Iris pigment epithelial cell (primary cell): Measurements from ENCODE around the gene RNU1-2.
"Not testable (repeated sequence)": the region's sequence is repeated elsewhere in the genome, so short reads cannot be mapped to it uniquely, and the experiment has no call there.

Experiments used
- DNase-seq: peaks from one replicate; pipeline ENCODE4 v3.0.0-alpha.2; 2011; ENCODE audit warnings: low read depth

Gene RNU1-2

DNA sequence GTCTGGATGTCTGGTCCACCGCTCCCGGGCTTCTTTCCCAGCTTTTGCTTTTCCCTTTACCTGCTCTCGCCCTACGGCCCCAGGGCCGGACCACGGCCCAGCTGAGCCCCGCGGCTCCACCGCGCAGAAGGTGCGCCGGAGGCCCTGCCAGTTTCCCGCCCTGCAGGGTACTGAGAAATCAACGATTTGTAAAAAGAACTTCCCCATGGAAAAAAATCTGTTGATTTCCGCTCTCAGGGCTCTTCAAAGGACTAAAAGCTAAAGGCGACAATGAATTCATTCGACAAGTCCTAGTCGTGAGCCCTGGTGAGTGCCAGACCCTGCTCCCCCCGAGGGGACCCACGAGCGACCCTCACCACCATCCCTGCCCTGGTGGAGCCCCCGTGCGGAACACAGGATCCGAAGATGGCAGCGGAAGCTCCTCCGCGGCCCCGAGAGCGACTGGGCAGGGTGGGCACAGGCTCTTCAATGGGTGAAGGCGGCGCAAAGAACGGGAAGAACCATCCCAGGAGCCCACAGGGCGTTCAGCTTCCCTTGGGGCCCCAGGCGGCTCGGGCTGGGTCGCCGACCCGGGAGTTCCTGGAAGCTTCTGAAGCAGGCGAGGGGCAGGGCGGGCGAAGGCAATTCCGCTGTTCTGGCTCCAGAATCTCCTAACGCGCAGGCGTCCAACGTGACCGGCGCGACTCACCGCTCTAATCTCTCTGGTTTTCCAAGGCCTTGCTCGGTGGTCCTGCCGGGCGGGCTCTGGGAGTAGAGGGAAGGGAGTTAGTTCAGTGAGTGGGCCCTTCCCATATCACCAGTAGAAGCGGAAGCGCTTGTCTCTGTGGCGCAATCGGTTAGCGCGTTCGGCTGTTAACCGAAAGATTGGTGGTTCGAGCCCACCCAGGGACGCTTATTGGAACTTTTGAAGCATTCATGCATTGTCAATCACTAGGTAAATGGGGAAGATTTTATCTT is 6.6 kb upstream of the RNU1-2 start:
- peak; percentile 72 for DNase-seq

DNA sequence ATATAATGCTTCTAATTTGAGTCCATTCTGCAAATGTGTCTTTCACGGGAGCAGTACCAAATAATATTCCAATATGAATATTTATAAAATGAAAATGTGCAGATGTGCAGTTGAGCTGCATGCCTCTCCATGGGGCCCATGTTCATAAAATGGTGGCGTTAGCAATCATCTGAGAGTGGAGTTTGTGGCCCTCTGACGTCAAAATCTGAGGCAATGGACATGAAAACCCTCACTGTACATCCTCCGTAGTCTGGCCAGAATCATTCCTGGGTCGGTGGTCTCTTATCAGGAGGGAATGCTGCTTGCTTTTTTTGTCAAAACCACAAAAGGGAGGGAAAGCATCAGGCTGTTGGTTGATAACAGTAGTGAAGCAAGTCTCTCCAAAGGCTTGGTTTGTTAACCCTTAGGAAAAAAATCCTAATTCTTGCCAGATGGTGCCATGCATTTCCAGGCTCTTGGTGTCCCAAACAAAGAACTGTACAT is 5.2 kb upstream of the RNU1-2 start:
- not testable (repeated sequence) for DNase-seq

DNA sequence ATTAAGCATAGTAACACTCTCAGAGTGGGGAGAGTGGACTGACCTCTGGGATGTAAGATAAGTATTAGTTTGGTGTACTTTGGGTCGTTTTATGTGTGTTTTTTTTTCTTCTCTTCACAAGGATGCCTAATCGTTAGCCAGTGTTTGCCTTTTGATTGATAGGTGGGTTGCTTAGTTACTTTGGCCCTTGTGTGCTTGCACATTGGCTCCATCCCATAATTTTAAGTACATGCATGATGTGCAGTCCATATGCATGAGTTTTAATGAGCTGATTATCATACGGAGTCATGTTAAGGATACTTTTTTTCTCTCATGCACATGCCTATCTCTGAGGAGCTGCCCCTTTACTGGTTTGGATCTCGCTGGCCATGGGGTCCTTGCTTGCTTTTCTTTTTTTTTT is 4.7 kb upstream of the RNU1-2 start:
- DNase-seq: not testable (repeated sequence)

DNA sequence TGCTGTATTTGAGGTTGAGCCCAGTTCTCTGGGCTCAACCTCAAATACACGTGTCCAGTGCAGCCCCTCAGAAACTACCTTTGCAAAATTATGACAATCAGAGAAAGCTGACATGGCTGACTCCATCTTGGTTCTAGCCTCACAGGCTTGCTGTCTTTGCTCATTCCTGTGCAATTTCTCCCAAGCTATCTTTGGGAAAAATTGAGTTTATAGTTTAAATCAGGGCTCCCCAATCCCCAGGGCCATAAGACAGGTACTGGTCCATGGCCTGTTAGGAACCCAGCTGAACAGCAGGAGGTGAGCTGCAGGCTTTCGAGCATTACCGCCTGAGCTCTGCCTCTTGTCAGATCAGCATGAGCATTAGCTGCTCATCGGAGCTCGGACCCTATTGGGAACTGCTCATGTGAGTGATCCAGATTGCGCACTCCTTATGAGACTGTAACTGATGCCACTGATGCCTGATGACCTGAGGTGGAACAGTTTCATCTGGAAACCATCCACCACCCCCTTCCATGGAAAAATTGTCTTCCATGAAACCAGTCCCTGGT is 2.7 kb upstream of the RNU1-2 start:
- DNase-seq: not testable (repeated sequence)

DNA sequence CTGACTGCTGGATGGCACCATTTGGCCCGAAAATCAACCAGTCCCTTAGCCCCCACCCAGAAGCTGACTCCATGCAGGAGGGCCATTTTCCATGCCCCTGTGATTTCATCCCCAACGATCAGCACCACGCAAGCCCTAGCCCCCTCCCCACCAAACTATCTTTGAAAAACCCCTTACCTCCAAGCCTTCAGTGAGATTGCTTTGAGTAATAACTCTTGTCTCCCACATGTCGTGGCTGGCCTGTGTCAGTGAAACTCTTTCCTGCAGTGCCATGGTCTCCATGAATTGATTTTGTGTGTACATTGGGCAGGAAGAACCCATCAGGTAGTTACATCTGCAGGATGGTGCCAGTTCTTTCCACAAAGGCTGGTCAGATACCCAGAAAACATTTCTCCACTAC is 2.0 kb upstream of the RNU1-2 start:
- not testable (repeated sequence) for DNase-seq

DNA sequence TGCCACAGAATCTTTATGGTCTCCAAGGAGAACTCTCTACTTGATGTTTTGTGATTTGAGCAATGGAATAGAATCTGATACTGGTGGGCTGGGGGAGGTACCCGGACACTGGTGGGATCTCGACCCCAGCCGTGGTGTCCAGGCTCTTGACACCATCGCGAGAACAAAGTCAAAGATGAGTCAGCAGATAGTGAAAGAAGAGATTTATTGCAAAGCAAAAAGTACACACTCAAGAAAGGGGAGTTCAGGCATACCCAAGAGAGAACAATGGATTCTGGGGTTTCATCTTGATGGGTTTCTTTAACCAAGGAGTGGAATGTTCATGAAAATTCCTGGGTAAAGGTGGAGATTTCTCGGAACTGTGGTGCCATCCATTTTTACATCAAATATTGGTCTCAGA is 1.4 kb upstream of the RNU1-2 start:
- not testable (repeated sequence) for DNase-seq

DNA sequence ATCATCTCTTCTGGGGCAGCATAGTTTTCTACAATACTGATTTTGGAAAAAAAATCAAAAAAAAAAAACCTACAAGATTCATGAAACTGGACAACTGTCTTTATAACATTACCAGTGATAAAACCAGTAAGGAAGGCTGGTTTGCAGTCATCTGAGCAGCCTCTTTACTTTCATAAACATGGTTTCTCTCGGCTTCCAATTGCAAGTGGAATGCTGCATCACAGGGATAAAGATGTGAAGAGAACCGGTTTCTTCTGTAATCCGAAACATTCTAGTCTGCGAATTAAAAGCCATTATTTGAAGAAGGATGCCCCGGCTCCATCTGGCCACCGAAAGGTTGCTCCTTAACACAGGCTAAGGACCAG is 565 bp upstream of the RNU1-2 start:
- not testable (repeated sequence) for DNase-seq

DNA sequence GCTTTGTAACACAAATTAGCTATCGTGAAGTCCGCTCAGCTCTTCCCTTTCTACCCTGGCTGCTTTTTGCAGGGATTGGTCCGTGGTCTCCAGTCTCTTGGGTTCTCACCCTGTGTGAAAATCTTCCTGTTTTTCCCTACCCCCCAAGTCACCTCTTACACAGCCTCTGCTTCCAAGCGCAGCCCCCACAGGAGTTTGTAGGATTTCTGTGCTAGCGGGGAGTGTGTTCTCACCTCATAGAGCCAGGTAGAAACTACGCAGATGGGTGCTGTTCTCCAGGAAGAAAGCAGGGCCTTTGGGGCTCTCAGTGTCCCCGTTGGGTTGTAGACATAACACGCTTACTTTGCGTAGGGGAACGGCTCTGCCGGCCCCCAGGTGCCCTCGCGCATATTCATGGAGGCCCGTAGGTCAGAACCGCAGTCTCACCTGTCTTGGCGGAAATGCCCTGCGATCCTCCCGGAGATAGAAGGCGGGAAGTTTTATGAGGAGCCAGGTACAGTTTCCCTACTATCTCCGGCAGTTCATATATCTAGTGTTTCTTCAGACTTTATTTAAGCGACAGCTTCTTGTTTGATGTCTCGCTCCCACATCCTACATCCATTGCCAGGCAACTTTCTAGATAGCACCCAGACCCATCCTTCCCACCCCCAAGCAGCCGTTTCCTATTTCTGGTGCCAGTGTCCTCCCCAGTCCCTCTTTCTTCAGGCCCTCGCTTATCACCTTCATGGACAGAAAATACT is 706 bp downstream of the RNU1-2 start:
- DNase-seq: peak; percentile 61

DNA sequence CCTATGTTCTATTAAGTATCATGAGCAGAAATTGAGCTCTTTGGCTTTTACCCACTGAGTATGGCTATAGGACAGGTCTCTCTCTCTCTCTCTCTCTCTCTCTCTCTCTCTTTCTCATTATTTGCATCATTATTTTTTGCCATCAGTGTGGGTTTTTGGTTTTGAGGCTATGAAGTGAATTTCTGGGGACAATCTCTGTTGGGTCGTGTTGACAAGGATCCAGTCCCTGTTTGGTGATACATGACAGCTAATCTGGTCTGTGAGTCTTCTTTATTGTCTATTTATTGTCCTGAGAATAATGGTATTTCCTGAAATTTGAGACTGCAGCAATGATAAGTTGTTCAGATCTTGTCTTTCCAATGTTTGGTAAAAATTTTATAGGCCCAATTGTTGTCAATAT is 1.9 kb downstream of the RNU1-2 start:
- not testable (repeated sequence) for DNase-seq

DNA sequence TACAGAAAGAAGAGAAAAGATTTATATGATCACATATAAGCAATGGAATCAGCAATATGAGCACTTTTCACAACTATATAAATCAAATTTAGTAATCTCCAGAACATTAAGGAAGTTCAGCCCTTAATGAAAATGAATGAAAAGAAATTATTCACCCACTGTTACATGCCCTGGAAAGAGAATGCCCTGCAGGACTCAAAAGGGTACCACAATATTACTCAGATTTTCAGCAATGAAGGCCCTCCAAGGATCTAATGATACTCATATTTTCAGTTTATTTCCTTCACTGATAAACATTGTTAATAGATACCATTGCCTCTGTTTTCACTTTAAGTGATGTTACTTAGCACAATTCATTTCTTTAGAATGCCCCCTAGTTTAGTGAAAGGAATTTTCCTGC is 2.5 kb downstream of the RNU1-2 start:
- not testable (repeated sequence) for DNase-seq

DNA sequence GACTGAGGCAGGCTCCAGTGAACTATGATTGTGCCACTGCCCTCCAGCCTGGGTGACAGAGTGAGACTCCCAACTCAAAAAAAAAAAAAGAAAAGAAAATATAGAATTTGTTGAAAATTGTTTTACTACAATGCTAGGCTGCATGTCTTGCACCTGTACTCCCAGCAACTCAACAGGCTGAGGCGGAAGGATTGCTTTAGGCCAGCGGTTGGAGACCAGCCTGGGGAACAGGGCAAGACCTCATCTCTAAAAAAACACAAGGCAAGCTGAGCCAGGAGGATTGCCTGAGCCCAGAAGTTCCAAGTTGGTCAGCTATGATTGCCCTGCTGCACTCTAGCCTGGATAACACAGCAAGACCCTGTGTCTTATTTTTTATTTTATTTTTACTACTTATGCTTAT is 3.2 kb downstream of the RNU1-2 start:
- DNase-seq: not testable (repeated sequence)

DNA sequence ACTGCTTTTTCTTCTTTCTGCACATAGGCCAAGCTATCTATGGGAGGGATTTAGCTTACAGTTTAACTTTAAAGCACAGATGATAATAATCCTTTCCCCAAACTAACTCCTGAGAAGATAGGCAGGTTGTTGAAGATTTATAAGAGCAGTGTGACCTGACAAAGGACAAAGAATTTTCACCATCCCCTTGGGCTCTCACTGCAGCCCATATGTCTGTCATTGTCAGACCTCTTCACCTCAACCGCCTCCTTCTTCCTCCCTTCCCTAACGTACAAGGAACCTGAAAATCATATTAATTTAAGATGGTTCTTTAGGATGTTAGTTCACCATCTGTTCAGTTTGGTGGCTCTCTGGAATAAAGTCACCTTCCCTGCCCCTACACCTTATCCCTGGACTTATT is 5.0 kb downstream of the RNU1-2 start:
- no peak for DNase-seq

DNA sequence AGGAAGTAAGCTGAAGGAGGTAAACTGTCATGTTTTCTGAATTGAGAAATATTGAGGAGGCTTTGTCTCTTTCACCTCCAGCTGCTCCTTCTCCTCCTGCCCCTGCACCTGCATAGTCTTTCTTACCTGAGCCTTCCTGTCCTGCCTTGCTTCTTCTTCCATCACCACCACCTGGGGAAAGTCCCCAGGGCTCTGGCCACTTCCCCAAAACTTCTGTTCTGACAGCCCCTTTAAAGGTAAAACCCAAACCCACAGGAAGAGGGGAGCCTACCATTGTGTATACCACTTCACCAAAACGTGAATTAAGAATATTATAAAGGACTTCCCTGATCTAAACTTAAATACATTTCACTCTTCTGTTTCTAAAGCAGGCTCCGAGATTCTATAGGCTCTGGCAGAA is 5.6 kb downstream of the RNU1-2 start:
- not testable (repeated sequence) for DNase-seq

DNA sequence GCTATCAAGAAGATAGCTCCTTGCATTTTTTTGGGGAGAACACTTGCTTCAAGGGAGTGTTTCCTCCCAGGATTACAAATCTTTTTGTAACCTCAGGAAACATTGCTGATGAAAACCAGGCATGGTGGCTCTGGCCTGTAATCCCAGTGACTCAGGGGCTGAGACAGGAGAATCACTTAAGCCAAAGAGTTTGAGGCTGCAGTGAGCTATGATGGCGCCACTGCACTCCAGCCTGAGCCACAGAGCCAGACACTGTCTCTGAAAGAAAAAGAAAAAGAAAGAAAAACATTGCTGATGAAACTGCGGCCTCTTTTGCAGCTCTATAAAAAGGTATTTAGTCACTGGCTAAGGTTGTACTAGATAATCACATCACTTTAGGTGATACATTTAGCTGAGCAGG is 7.3 kb downstream of the RNU1-2 start:
- DNase-seq: peak; percentile 73

DNA sequence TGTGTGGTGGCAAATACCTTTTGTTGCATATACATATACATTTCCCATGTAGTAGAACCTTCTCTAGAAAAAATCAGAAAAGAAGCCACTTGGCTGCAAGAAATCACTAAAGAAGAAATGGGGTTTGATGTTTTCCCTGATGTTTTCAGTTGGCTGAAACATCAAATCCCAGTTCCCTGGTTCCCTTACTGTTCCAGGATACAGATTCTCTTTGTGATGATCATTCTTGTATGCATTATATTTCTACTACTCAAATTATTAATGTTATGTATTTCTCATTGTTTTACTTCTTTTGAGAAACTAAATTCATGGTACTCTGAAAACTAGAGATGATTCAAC is 7.6 kb downstream of the RNU1-2 start:
- DNase-seq: no peak

DNA sequence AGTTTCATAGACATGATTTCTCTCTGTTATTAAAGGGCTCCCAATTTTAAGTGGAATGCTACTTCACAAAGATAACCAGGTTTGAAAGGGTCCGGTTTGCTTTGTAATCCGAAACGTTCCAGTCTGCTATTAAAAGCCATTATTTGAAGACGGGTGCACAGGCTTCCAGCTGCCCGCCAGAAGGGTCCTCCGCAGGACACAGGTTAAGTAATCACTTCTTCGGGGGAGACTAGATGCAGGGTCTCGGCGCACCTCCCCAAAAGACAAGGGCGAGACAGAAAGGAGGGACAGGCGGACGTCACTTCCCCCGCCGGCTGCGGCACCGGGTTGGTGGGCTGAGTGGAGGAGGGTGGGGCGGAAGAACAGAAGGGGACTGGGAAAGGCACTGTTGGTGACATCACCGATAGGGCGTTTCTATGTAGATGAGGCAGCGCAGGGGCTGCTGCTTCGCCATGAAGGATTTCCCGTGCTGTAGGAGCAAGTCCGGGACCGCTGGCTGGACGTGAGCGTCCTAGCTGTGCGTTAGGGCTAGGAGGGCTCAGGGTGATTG is 8.9 kb downstream of the RNU1-2 start:
- peak; percentile 99 for DNase-seq

DNA sequence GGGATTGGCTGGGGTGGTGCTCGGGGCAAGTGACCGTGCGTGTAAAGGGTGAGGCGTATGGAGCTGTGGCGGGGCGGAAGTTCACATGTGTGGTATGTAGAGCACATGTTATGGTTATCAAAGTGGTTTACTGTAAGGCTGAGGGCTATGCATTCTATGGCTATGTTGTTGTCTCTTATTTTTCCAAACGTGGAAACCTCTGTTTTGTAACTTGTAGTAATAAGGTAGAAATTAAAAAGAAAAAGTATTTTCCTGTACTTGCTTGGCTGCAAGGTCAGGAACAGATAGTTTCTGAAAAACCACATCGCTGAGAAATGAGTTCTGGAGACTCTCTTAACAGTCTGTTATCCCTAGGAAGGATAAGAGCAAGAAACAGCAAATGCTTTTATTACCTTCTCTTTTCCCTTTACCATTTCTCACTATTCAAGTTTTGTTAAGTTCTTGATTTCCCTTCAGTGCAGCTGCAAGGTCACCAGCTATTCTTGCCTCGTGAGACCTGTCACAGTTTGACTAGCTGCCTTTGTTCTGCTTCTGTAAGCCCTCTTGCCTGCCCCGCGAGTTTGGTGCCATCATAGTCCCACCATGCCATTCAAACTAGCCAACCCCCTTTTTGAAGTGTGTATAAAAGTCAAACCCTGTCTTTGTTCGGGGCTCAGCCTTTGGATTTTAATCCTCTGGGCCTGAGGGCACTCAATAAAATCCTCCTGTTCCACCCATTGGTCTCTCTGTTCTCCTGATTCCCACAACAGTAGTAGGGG is 9.5 kb downstream of the RNU1-2 start:
- DNase-seq: peak; percentile 97

DNA sequence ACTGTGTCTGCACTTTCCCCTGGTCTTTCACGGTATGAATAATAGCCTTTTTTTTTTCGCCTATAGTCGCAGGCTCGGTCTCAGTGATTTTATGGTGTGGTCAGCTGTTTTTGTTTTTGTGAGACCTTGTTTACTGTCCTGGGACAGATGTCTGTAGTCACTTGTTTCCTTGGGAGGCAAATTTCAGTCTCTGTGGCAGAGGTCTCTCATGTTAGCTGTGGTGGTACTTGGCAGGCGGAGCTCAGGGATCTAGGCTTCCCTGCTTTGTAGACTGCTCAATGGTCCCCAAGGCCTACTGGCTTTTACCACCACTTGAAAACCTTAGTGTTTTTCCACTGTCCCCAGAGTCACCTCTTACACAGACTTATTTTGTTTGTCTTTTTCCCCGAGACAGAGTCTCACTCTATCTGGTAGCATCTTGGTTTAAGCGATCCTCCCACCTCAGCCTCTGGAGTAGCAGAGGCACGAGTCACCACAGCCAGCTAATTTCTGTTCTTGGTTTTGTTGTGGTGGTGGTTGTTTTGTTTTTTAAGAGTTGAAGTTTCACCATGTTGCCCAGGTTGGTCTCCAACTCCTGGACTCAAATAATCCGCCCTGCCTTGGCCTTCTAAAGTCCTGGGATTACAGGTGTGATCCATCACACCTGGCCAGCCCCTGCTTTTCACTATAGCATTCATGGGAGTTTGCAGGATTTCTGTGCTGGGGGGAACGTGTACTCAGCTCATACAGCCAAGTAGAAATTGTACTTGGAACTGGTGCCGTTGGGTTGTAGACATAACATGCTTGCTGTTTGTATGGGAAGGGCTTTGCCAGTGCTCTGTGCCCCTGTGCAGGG is 10.3 kb downstream of the RNU1-2 start:
- no peak for DNase-seq

DNA sequence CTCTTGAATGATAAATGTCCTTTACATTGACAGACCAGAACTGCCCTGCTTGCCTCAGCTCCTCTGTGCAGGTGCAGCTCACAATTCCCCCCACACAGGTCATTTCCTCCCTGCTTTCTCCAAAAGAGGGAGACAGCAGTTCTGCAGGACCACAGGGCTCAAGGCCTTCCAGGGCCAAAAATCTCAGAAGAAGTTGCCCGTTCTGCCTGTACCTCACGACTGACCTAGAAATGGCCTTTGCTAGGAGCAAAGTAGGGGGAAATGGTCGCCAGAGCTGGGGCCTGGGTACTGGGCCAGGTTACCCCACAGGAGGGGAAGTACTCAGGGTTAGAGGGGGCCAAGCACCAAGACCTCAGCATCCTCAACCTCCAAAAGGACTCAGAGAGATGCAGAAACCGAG is 11.1 kb downstream of the RNU1-2 start:
- no peak for DNase-seq

DNA sequence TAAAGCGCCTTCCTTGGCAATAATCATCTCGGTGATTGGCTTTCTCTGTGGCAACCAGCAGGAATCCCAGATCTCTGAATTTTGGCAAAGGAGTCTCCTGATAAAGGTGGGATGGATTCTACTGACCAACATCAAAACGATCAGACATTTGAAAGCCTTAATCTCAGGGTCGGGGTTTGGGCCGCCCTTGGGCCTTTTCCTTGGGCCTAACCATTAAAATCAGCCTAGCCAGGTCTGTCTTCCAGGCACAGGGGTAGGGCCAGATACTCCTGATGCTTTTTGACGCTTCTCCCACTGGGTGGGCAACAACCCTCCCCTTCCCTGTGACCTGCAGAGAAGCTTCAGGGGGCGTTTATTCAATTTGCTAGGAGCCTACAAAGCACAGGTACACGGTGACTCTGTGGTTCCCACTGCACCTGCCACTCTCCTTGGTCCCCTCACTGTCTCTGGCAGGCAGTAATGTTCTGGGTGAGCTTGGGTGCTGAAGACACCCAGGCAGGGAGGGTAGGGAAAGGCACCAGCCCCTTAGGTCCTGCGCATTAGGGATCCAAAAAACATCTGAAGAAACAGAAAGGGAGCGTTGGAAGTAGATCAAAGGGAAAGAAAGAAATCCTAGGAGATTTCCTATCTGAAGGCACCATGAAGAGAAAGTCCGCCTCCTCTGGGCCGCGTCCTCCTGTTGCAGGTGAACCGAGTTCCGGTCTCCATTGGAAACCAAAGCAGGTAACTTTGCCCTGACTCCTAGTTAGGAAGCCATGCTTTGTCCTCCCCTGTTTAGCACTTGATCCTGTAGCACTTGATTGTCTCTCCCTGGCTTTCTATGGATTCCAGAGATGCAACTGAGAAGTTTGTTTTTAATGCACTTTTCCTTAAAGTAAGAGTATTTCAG is 12.3 kb downstream of the RNU1-2 start:
- no peak for DNase-seq
